GM13977 (cell line): ENCODE results near the gene FAM89B.

Experiments
- DNase-seq: peaks from one replicate; pipeline ENCODE4 v3.0.0; 2012; ENCODE audit warnings: low spot score
- in situ Hi-C: fragments of 300-500 bp; cut with MboI; formaldehyde crosslinking; loops from one replicate; pipeline ENCODE4 v1.12.0; 2022; ENCODE audit warnings: low sequenced_read_pairs, low pct_unique_long_range_greater_than_20kb, mixed read lengths, inconsistent platforms; ENCODE audit not compliant: unreplicated experiment
- TF ChIP-seq, protein P1 (sequence below): IDR thresholded peaks from 2 replicates; pipeline ENCODE4 v1.5.1; 2012; ENCODE audit warnings: mild to moderate bottlenecking, control low read depth; ENCODE audit not compliant: insufficient read depth; ENCODE audit errors: extremely low read depth, missing control alignments

FAM89B gene

DNA sequence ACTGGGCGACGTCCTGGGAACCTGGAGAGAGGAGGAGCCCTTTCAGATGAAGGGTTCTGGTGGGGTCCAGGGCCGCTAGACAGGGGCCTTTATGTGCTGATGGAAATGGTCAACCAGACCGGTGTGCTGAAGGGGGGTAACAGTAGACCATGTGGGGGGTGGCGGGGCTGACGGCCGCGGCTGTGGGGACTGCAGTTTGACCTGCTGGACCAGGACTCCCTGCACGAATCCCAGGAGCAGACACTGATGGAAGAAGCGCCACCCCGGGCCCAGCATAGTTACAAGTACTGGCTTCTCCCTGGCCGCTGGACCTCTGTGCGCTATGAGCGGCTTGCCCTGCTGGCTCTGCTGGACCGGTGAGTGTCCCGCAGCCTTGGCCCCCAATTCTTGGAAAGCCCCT is 49.7 kb downstream of the FAM89B start:
- DNase-seq = no peak
- in situ Hi-C loops = no loop called here
- TF ChIP-seq, protein P1, sequence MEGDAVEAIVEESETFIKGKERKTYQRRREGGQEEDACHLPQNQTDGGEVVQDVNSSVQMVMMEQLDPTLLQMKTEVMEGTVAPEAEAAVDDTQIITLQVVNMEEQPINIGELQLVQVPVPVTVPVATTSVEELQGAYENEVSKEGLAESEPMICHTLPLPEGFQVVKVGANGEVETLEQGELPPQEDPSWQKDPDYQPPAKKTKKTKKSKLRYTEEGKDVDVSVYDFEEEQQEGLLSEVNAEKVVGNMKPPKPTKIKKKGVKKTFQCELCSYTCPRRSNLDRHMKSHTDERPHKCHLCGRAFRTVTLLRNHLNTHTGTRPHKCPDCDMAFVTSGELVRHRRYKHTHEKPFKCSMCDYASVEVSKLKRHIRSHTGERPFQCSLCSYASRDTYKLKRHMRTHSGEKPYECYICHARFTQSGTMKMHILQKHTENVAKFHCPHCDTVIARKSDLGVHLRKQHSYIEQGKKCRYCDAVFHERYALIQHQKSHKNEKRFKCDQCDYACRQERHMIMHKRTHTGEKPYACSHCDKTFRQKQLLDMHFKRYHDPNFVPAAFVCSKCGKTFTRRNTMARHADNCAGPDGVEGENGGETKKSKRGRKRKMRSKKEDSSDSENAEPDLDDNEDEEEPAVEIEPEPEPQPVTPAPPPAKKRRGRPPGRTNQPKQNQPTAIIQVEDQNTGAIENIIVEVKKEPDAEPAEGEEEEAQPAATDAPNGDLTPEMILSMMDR = no peak

DNA sequence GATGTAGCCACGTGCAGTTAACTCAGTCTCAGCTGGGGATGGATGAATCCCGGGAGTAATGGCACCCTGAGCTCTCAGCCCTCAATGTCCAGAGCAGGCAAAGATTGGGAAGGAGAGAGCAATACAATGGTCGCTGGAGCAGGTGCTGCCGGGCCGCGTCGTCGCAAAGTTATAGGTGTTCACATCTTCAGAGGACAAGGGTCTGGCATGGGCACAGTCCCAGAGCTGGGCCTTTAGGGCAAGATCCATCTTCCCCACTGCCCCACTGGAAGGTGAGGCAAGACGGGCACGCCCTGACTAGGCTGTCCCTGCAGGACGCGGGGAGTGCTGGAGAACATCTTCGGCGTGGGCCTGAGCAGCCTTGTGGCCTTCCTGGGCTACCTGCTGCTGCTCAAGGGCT is 50.8 kb downstream of the FAM89B start:
- no peak for DNase-seq
- TF ChIP-seq, protein P1 = no peak

More for the DNA sequence above, 50.8 kb downstream of the FAM89B start:
- in situ Hi-C loops = no loop called here
